CD14-positive monocyte (primary cell): Measurements from ENCODE around the gene CDH23. TPM values are rescaled to one million over a fixed set of nuclear protein-coding genes. Genes with fewer than 3 reads are reported as not detected.

ENCODE experiments used
- DNase-seq, 3 donors: peaks; one replicate each; pipeline ENCODE4 v3.0.0-alpha.2; 2011 to 2022
- H2AFZ ChIP-seq: 2 replicates; pipeline ENCODE4 v1.6.0; 2012; ENCODE audit warnings: mild to moderate bottlenecking, low read depth, low read length, inconsistent platforms; ENCODE audit not compliant: insufficient read depth, poor library complexity, severe bottlenecking
- H3K27ac ChIP-seq, 2 donors: 1 replicate in 1 of 2; 2 replicates in 1 of 2; pipeline ENCODE4 v1.5.1; 2012 to 2013; ENCODE audit warnings: low read length in 2 of 2, control low read depth in 1 of 2, inconsistent platforms in 1 of 2, low read depth in 1 of 2, mild to moderate bottlenecking in 1 of 2
- H3K27me3 ChIP-seq, 2 donors: one replicate each; pipeline versions ENCODE4 v1.6.0 to v1.6.1; 2011 to 2013; ENCODE audit warnings: low read length in 2 of 2; ENCODE audit not compliant: control insufficient read depth in 2 of 2, insufficient read depth in 2 of 2
- H3K36me3 ChIP-seq, 2 donors: replicated peaks in 1 of 2; 1 replicate in 1 of 2; 2 replicates in 1 of 2; pipeline versions ENCODE4 v1.5.1 to v1.6.1; 2012 to 2013; ENCODE audit warnings: low read length in 2 of 2, control low read depth in 1 of 2, inconsistent platforms in 1 of 2, mild to moderate bottlenecking in 1 of 2; ENCODE audit not compliant: insufficient read depth in 2 of 2, control insufficient read depth in 1 of 2
- H3K4me1 ChIP-seq, 2 donors: 1 replicate in 1 of 2; 2 replicates in 1 of 2; pipeline versions ENCODE4 v1.5.1 to v1.6.1; 2012 to 2013; ENCODE audit warnings: low read length in 2 of 2, control low read depth in 1 of 2, inconsistent platforms in 1 of 2, mild to moderate bottlenecking in 1 of 2, moderate library complexity in 1 of 2; ENCODE audit not compliant: insufficient read depth in 2 of 2, control insufficient read depth in 1 of 2
- H3K4me2 ChIP-seq: replicated peaks from 2 replicates; pipeline ENCODE3; 2012; ENCODE audit warnings: low read length, moderate library complexity, mild to moderate bottlenecking; ENCODE audit not compliant: poor library complexity, severe bottlenecking; ENCODE audit errors: extremely low read depth
- H3K4me3 ChIP-seq, 3 experiments: fragments of 200-600 bp in 1 of 3; sonication (generic) in 1 of 3; replicated peaks in 1 of 3; 1 replicate in 2 of 3; 2 replicates in 1 of 3; pipeline ENCODE4 v1.5.1; 2011 to 2013; ENCODE audit warnings: low read length in 3 of 3, mild to moderate bottlenecking in 3 of 3, control low read depth in 2 of 3, low read depth in 2 of 3, inconsistent platforms in 1 of 3, moderate library complexity in 1 of 3
- H3K79me2 ChIP-seq: 2 replicates; pipeline ENCODE4 v1.6.0; 2012; ENCODE audit warnings: mild to moderate bottlenecking, control low read depth, inconsistent platforms, low read length, moderate library complexity; ENCODE audit not compliant: insufficient read depth
- H3K9ac ChIP-seq: 2 replicates; pipeline ENCODE4 v1.6.0; 2017; ENCODE audit warnings: low read length, mild to moderate bottlenecking; ENCODE audit not compliant: insufficient read depth, poor library complexity, severe bottlenecking
- H3K9me3 ChIP-seq, 2 donors: replicated peaks in 1 of 2; 1 replicate in 1 of 2; 2 replicates in 1 of 2; pipeline versions ENCODE4 v1.5.1 to v1.6.1; 2012 to 2013; ENCODE audit warnings: low read length in 2 of 2, control low read depth in 1 of 2; ENCODE audit not compliant: control insufficient read depth in 1 of 2, insufficient read depth in 1 of 2
- H4K20me1 ChIP-seq: 2 replicates; pipeline ENCODE4 v1.6.0; 2012; ENCODE audit warnings: mild to moderate bottlenecking, low read length, control low read depth, moderate library complexity; ENCODE audit not compliant: insufficient read depth
- H3K27ac Mint-ChIP-seq, 7 donors: one replicate each; pipeline ENCODE4 v1.8.0; 2020; ENCODE audit warnings: mild to moderate bottlenecking in 7 of 7, mixed read lengths in 7 of 7, moderate library complexity in 6 of 7, inconsistent platforms in 2 of 7
- H3K27me3 Mint-ChIP-seq, 3 donors: one replicate each; pipeline ENCODE4 v1.8.0; 2021 to 2022; ENCODE audit warnings: low read depth in 3 of 3, mild to moderate bottlenecking in 3 of 3, mixed read lengths in 3 of 3, moderate library complexity in 3 of 3, inconsistent platforms in 1 of 3
- H3K36me3 Mint-ChIP-seq, 2 donors: one replicate each; pipeline ENCODE4 v1.8.0; 2020; ENCODE audit warnings: mixed read lengths in 2 of 2, inconsistent platforms in 1 of 2, mild to moderate bottlenecking in 1 of 2
- H3K4me1 Mint-ChIP-seq: one replicate; pipeline ENCODE4 v1.8.0; 2020; ENCODE audit warnings: mild to moderate bottlenecking, mixed read lengths
- H3K4me3 Mint-ChIP-seq, 2 donors: one replicate each; pipeline ENCODE4 v1.8.0; 2020; ENCODE audit warnings: mild to moderate bottlenecking in 2 of 2, mixed read lengths in 2 of 2, moderate library complexity in 1 of 2
- H3K9me3 Mint-ChIP-seq, 7 donors: one replicate each; pipeline ENCODE4 v1.8.0; 2020 to 2022; ENCODE audit warnings: mixed read lengths in 7 of 7, mild to moderate bottlenecking in 6 of 7, moderate library complexity in 6 of 7, inconsistent platforms in 2 of 7
- WGBS: methylation state at CpG from one replicate; pipeline ENCODE4 v1.1.5; 2013; ENCODE audit warnings: missing lambda C conversion rate; ENCODE audit not compliant: insufficient coverage; 5-methylcytosine and 5-hydroxymethylcytosine counted together
- intact Hi-C, 2 donors: fragments of 100-400 bp; cut with micrococcal nuclease; formaldehyde crosslinking; loops; one replicate each; pipeline versions ENCODE4 v1.15.0 to v1.15.1; 2023
- polyA plus RNA-seq, 3 donors: library from polyadenylated mRNA; depleted of rRNA in 1 of 3; unstranded in 2 of 3; stranded (reverse) in 1 of 3; fragments of 300-500 nt in 2 of 3; fragments of >200 nt in 1 of 3; fragmentation: Illumina TruSeq in 2 of 3; gene quantifications; 1 replicate in 2 of 3; 2 replicates in 1 of 3; pipeline ENCODE4 v1.2.3, GENCODE V29; 2012 to 2021
- TF ChIP-seq, protein P1 (sequence below): fragments of 200-600 bp; IDR thresholded peaks from one replicate; pipeline ENCODE4 v1.8.0; 2022; ENCODE audit warnings: antibody characterized with exemption, mild to moderate bottlenecking

The CDH23 gene
- polyA plus RNA-seq, 3 donors, result 8.2 to 36.2 (median 10.5) TPM

DNA sequence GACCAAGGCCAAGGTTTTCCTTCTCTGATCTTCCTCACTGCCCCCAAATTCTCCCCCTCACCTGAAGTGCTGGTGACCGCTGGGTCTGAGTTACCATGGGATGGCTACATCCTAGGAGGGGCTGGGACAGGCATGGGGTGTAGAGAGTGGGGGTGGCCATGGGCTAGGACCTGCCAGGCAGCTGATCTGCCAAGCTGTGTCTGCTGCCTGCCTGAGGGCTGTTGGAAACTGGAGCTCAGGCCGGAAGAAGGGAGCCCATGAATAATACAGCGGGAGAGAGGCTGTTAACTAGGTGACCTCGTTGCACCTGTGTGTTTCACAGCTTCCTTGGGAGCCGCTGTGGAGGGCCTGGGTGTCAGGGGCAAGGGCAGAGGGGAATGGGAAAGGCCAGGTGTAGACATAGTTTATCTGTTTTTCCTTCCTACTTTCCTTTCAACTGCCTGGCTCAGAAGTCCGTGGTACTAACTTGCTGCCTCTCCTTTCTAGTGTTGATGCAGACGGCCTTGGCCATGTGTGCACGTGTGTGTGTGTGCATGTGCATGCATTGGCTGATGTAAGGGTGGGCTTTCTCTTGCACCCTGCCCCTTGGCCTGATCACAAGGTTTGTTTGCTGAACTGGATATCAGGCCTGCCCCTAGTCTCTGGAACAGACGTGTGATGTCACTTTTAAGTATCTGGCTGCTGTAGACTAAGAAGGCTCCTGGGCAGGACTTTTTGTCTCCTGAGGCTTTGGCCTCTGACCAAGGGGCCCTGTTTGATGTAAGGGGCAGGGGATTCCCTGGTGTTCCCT is 11.9 kb downstream of the CDH23 start:
- Histone ChIP-seq H3K27me3 (no peaks in the 10 kb centered on the region), H3K4me2 (no peak overlapping the region), H3K79me2 (no peaks in the 10 kb centered on the region), H3K9me3 (peaks cover 0 to 14% of the 10 kb centered on the region in 2 donors), H3K4me1 (no peaks in the 10 kb centered on the region), H2AFZ (no peak overlapping the region), H4K20me1 (no peaks in the 10 kb centered on the region), H3K36me3 (no peaks in the 10 kb centered on the region), H3K4me3 (no peak overlapping the region), H3K27ac (no peak overlapping the region), H3K9ac (no peak overlapping the region)
- WGBS, result 93% methylated on average over 4 of the region's 9 CpGs
- intact Hi-C loops, result no loop called here
- TF ChIP-seq, protein P1, sequence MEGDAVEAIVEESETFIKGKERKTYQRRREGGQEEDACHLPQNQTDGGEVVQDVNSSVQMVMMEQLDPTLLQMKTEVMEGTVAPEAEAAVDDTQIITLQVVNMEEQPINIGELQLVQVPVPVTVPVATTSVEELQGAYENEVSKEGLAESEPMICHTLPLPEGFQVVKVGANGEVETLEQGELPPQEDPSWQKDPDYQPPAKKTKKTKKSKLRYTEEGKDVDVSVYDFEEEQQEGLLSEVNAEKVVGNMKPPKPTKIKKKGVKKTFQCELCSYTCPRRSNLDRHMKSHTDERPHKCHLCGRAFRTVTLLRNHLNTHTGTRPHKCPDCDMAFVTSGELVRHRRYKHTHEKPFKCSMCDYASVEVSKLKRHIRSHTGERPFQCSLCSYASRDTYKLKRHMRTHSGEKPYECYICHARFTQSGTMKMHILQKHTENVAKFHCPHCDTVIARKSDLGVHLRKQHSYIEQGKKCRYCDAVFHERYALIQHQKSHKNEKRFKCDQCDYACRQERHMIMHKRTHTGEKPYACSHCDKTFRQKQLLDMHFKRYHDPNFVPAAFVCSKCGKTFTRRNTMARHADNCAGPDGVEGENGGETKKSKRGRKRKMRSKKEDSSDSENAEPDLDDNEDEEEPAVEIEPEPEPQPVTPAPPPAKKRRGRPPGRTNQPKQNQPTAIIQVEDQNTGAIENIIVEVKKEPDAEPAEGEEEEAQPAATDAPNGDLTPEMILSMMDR, result no peak
- Mint-ChIP-seq H3K4me3 (no peak overlapping the region), H3K9me3 (peaks cover 5 to 13% (median 8%) of the 10 kb centered on the region in 7 donors), H3K27me3 (peaks cover 3% of the 10 kb centered on the region in 3 donors), H3K36me3 (no peaks in the 10 kb centered on the region), H3K27ac (no peak overlapping the region), H3K4me1 (peaks cover 4% of the 10 kb centered on the region)
- no peak for DNase-seq

DNA sequence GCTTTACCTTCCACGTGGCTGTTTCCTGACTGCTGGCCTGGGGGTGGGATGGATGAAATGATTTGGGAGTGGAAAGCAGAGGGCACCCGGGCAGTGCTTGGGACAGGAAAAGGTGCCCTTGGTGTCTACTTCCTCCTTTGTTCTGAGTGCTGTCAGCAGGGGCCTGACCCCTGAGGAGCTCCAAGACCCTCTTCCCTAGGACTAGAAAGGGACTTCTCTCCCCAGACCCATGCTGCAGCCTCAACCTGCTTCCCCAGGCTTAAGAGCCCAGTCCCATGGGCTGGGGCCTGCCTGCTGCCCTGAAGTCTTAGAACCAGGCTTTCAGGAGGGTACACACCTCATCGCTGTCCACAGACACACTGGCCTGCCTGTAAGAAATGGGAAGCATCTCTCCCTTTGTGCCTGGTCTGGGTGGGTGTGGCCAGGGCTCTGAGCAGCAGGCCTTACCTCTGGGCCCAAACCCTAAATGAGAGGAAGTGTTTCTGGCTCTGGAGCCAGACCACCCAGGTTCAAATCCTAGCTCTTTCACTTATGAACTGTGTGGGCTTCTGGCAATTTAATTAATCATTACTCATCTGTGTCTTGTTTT is 12.9 kb downstream of the CDH23 start:
- peaks cover 4% of the 10 kb centered on the region for H3K4me1 Mint-ChIP-seq
- intact Hi-C loops, result no loop called here
- H3K27ac Mint-ChIP-seq, result no peak overlapping the region
- Histone ChIP-seq H3K27me3 (peaks cover 0 to 2% of the 10 kb centered on the region in 2 donors), H3K79me2 (no peaks in the 10 kb centered on the region), H2AFZ (no peak overlapping the region), H3K27ac (no peak overlapping the region), H3K4me1 (no peaks in the 10 kb centered on the region), H3K36me3 (no peaks in the 10 kb centered on the region), H3K9ac (no peak overlapping the region), H3K4me2 (no peak overlapping the region), H3K9me3 (peaks cover 0 to 14% of the 10 kb centered on the region in 2 donors), H4K20me1 (no peaks in the 10 kb centered on the region), H3K4me3 (no peak overlapping the region)
- DNase-seq, result no peak
- TF ChIP-seq, protein P1, result no peak
- H3K9me3 Mint-ChIP-seq, result peaks cover 5 to 13% (median 8%) of the 10 kb centered on the region in 7 donors
- WGBS, result 33% methylated on average over 1 of the region's 3 CpGs
- H3K27me3 Mint-ChIP-seq, result peaks cover 3 to 4% (median 4%) of the 10 kb centered on the region in 3 donors
- no peaks in the 10 kb centered on the region for H3K36me3 Mint-ChIP-seq
- H3K4me3 Mint-ChIP-seq, result no peak overlapping the region
